GM10266 (cell line): ENCODE data around the gene SLFN14.

Experiments
- DNase-seq: peaks from one replicate; pipeline ENCODE4 v3.0.0; 2012; ENCODE audit errors: extremely low spot score
- CTCF ChIP-seq: IDR thresholded peaks from 2 replicates; pipeline ENCODE4 v1.5.1; 2012; ENCODE audit warnings: mild to moderate bottlenecking, low read depth; ENCODE audit not compliant: control insufficient read depth, insufficient read depth; ENCODE audit errors: missing control alignments

Gene SLFN14

GRCh38 chr17:35596072-35596471, 35.5 kb upstream of the SLFN14 start:
- TF ChIP-seq CTCF = no peak
- DNase-seq = no peak

- DNase-seq = no peak
- TF ChIP-seq CTCF = no peak
These were observed 27.7 kb upstream of the SLFN14 start for GRCh38 chr17:35588196-35588920.

GRCh38 chr17:35587074-35587961, 26.7 kb upstream of the SLFN14 start, which contains the start of gene AP2B1:
Gene AP2B1 (plus strand): TSS chr17:35587322. CDS start chr17:35594031, 6,709 bp downstream.
- no peak for TF ChIP-seq CTCF
- DNase-seq = peak; percentile 88

GRCh38 chr17:35586569-35587073, 26.0 kb upstream of the SLFN14 start:
- no peak for DNase-seq

GRCh38 chr17:35584061-35584460, 23.4 kb upstream of the SLFN14 start:
- TF ChIP-seq CTCF = no peak
- no peak for DNase-seq

More at GRCh38 chr17:35586569-35587073, 26.0 kb upstream of the SLFN14 start:
- no peak for TF ChIP-seq CTCF

- no peak for DNase-seq
- TF ChIP-seq CTCF = no peak
These were observed 18.4 kb upstream of the SLFN14 start for GRCh38 chr17:35578929-35579432.
